Type B pancreatic cell (in vitro differentiated cells): ENCODE data around the gene MX1. TPM values are rescaled to one million over a fixed set of nuclear protein-coding genes. Genes with fewer than 3 reads are reported as not detected.
A peak's percentile ranks its signal among the peaks of the same experiment; 100 is the strongest.
"Not testable (repeated sequence)": the region's sequence is repeated elsewhere in the genome, so short reads cannot be mapped to it uniquely, and the experiment has no call there.

Source experiments
- DNase-seq: peaks from one replicate; pipeline ENCODE4 v3.0.0; 2021; ENCODE audit warnings: mixed read lengths; ENCODE audit not compliant: unreplicated experiment; ENCODE audit errors: extremely low spot score
- H3K27ac Mint-ChIP-seq: 2 replicates; pipeline ENCODE4 v1.8.0; 2021; ENCODE audit warnings: mild to moderate bottlenecking, mixed read lengths
- H3K27me3 Mint-ChIP-seq: 2 replicates; pipeline ENCODE4 v1.8.0; 2021; ENCODE audit warnings: mixed read lengths
- H3K36me3 Mint-ChIP-seq: 2 replicates; pipeline ENCODE4 v1.8.0; 2021; ENCODE audit warnings: mixed read lengths
- H3K4me1 Mint-ChIP-seq: one replicate; pipeline ENCODE4 v1.8.0; 2021; ENCODE audit warnings: mixed read lengths; ENCODE audit not compliant: unreplicated experiment
- H3K4me3 Mint-ChIP-seq: 2 replicates; pipeline ENCODE4 v1.8.0; 2021; ENCODE audit warnings: mild to moderate bottlenecking, mixed read lengths
- H3K9me3 Mint-ChIP-seq: 2 replicates; pipeline ENCODE4 v1.8.0; 2021; ENCODE audit warnings: mixed read lengths
- total RNA-seq: library from RNA; stranded (reverse); gene quantifications from 2 replicates; pipeline ENCODE4 v1.2.1, GENCODE V29; 2021; ENCODE audit warnings: low replicate concordance
- TF ChIP-seq, protein P1 (sequence below): fragments of 200-600 bp; sonication (generic); conservative IDR thresholded peaks from 2 replicates; pipeline ENCODE4 v1.5.0; 2021; ENCODE audit warnings: antibody characterized with exemption, mild to moderate bottlenecking

The MX1 gene
- total RNA-seq, 1 donor from 2014 or later: 9.8 TPM

DNA sequence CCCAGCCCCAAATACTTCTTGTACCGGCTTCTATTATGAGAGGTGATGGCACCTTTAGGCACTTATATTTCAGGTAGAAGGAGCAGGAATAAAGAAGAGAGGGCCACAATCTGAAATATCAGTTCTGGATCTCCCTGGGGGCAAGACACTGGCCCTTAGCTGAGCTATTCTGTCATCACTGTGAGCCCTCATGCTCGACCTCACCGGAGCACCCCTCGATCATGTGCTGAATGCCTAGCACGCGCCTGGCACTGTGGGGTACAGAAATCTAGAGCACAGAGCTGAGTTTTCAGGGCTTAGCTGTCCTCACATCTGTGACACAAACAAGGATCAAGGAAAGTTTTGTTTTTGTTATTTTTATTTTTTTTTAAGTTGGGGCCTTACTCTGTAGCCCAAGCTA, 7.6 kb upstream of the MX1 start:
- DNase-seq: no peak
- Mint-ChIP-seq H3K4me3 (peak overlapping the region; percentile 48), H3K9me3 (peaks cover 5% of the 10 kb centered on the region), H3K4me1 (peaks cover 7% of the 10 kb centered on the region), H3K27ac (no peak overlapping the region), H3K36me3 (no peaks in the 10 kb centered on the region), H3K27me3 (peaks cover 6% of the 10 kb centered on the region)
- TF ChIP-seq, protein P1, sequence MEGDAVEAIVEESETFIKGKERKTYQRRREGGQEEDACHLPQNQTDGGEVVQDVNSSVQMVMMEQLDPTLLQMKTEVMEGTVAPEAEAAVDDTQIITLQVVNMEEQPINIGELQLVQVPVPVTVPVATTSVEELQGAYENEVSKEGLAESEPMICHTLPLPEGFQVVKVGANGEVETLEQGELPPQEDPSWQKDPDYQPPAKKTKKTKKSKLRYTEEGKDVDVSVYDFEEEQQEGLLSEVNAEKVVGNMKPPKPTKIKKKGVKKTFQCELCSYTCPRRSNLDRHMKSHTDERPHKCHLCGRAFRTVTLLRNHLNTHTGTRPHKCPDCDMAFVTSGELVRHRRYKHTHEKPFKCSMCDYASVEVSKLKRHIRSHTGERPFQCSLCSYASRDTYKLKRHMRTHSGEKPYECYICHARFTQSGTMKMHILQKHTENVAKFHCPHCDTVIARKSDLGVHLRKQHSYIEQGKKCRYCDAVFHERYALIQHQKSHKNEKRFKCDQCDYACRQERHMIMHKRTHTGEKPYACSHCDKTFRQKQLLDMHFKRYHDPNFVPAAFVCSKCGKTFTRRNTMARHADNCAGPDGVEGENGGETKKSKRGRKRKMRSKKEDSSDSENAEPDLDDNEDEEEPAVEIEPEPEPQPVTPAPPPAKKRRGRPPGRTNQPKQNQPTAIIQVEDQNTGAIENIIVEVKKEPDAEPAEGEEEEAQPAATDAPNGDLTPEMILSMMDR: no peak

DNA sequence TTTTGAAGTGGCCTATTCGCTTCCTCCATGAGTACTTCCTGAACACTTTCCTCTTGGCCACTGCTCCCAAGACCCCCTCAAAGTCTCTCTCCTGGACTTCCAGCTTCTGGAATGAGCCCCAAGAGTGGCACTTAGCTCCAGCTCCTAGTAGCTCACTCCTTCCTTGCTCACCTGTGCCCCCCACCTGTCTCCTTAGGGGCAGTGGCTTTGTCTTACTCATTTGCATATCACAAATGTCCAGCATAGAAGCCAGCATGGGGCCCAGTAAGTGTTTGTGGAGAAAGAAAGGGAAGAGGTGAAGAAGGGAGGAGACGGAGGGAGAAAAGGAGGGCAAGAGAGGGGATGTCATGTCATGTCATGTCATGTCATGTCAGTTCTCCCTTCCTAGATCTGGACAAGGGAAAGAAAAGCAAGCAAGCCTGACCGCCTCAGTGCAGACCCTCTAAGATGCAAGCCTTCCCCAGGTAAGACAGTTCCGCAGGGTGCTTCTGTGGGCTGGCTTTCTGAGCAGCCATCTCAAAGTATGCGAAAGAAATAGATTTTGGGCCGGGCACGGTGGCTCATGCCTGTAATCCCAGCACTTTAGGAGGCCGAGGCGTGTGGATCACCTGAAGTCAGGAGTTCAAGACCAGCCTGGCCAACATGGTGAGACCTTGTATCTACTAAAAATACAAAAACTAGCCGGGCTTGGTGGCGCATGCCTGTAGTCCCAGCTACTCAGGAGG, 6.9 kb upstream of the MX1 start:
- peak overlapping the region; percentile 74 for H3K4me3 Mint-ChIP-seq
- no peak for DNase-seq
- TF ChIP-seq, protein P1: no peak
- H3K4me1 Mint-ChIP-seq: peaks cover 7% of the 10 kb centered on the region
- peaks cover 5% of the 10 kb centered on the region for H3K9me3 Mint-ChIP-seq
- H3K27me3 Mint-ChIP-seq: peaks cover 6% of the 10 kb centered on the region
- no peaks in the 10 kb centered on the region for H3K36me3 Mint-ChIP-seq
- no peak overlapping the region for H3K27ac Mint-ChIP-seq

DNA sequence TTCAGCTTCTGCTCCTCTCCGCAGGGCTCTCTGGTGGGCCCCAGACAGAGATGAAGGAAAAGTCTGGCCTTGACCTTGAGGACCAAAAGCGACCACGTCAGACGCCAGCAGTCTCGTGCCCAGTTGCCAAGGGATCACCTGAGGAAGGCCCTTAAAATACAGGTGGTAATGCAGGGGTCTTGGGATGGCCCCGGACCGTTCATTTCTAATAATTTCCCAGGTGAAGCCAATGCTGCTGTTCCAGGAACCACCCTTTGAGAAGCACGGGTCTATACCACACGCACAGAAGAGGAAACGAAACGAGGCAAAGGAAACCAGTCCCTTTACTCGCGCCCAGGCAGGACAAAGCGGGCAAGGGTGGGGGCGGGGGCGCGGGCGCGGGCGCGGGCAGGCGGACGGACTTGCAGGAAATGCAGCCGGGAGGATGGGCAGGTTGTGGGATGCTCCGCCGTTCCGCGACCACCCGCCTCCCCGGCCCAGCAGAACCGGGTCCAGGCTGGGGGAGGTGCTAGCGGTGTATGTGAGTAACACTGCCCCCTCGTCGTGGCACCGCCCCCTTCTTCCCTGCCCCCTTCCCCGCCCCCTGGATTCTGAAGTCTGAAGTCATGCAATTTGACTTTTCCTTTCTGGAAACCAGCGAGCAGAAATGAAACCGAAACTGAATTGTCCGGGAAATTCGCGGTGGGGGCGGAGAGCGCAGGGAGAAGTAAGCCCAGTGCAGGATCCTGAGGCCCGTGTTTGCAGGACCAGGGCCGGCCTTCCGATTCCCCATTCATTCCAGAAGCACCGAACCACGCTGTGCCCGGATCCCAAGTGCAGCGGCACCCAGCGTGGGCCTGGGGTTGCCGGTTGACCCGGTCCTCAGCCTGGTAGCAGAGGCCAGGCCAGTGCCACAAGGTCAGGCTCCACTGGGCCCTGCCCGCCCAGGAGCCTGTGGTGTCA, 5.8 kb upstream of the MX1 start:
- H3K4me1 Mint-ChIP-seq: peaks cover 7% of the 10 kb centered on the region
- no peaks in the 10 kb centered on the region for H3K36me3 Mint-ChIP-seq
- DNase-seq: peak; percentile 79
- TF ChIP-seq, protein P1: no peak
- H3K27ac Mint-ChIP-seq: peak overlapping the region; percentile 80
- peaks cover 5% of the 10 kb centered on the region for H3K9me3 Mint-ChIP-seq
- peaks cover 7% of the 10 kb centered on the region for H3K27me3 Mint-ChIP-seq
- H3K4me3 Mint-ChIP-seq: peak overlapping the region; percentile 90

DNA sequence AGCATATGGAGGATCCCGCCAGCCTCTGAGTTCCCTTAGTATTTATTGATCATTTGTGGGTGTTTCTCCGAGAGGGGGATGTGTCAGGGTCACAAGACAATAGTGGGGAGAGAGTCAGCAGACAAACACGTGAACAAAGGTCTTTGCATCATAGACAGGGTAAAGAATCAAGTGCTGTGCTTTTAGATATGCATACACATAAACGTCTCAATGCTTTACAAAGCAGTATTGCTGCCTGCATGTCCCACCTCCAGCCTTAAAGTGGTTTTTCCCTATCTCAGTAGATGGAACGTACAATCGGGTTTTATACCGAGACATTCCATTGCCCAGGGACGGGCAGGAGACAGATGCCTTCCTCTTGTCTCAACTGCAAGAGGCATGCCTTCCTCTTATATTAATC, 5.0 kb upstream of the MX1 start:
- not testable (repeated sequence) for H3K9me3 Mint-ChIP-seq, H3K36me3 Mint-ChIP-seq
- peaks cover 11% of the 10 kb centered on the region for H3K27me3 Mint-ChIP-seq

DNA sequence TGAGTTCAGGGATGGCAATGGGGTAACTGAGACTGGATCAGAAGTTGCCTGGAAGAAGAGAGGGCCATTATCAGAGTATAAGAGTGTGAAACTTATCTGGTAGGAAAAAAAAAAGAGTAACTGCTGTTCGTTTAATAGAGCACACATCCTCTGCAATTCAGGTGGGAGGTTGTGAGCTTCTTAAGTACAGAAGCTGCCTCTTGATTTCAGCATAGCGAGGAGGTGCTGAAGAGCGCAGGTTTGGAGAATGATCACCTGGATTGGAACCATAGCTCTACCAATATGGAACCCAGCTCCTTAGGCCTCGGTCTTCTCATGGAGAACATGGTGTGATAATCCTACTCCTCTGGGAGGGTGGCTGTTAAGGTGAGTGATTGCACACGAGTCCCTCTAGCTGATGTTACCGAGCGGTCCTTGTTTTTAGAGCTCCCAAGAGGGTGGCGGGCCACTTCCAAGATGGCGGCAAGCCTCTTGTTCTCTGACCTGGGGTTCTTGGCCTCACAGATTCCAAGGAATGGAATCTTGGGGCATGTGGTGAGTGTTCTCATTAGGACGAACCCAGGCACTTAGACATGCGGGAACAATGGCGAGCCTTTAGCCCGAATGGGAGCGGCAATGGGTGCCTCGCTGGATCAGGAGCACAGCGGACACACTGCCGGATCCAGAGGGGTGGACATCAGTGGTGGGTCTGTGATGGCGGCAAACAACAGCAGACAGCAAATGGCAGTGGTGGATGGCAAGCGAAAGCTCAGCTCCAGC, 3.3 kb upstream of the MX1 start:
- Mint-ChIP-seq H3K4me3 (no peak overlapping the region), H3K4me1 (peaks cover 7% of the 10 kb centered on the region), H3K27ac (no peak overlapping the region), H3K9me3 (peaks cover 4% of the 10 kb centered on the region), H3K36me3 (no peaks in the 10 kb centered on the region), H3K27me3 (peaks cover 22% of the 10 kb centered on the region)
- TF ChIP-seq, protein P1: no peak
- no peak for DNase-seq

More for the DNA sequence above, 5.0 kb upstream of the MX1 start:
- peak overlapping the region; percentile 90 for H3K4me3 Mint-ChIP-seq
- not testable (repeated sequence) for H3K4me1 Mint-ChIP-seq, DNase-seq
- peak overlapping the region; percentile 80 for H3K27ac Mint-ChIP-seq

DNA sequence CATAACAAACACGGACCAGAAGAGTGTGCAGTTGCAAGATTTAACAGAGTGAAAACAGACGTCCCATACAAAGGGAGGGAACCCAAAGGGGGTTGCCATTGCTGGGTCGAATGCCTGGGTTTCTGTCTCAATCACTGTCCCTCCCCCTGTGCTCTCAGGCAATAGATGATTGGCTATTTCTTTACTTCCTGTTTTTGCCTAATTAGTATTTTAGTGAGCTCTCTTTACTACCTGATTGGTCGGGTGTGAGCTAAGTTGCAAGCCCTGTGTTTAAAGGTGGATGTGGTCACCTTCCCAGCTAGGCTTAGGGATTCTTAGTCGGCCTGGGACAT, 2.8 kb upstream of the MX1 start:
- not testable (repeated sequence) for H3K9me3 Mint-ChIP-seq, H3K36me3 Mint-ChIP-seq, H3K27ac Mint-ChIP-seq, H3K4me1 Mint-ChIP-seq, DNase-seq
- H3K27me3 Mint-ChIP-seq: peaks cover 27% of the 10 kb centered on the region
- H3K4me3 Mint-ChIP-seq: peak overlapping the region; percentile 66
